Fibroblast of skin of right biceps (primary cell): ENCODE data around the gene HIF1A.
"Not testable (repeated sequence)": the region's sequence is repeated elsewhere in the genome, so short reads cannot be mapped to it uniquely, and the experiment has no call there.

Experiments
- DNase-seq: peaks from one replicate; pipeline ENCODE4 v3.0.0-alpha.2; 2013

The HIF1A gene

DNA sequence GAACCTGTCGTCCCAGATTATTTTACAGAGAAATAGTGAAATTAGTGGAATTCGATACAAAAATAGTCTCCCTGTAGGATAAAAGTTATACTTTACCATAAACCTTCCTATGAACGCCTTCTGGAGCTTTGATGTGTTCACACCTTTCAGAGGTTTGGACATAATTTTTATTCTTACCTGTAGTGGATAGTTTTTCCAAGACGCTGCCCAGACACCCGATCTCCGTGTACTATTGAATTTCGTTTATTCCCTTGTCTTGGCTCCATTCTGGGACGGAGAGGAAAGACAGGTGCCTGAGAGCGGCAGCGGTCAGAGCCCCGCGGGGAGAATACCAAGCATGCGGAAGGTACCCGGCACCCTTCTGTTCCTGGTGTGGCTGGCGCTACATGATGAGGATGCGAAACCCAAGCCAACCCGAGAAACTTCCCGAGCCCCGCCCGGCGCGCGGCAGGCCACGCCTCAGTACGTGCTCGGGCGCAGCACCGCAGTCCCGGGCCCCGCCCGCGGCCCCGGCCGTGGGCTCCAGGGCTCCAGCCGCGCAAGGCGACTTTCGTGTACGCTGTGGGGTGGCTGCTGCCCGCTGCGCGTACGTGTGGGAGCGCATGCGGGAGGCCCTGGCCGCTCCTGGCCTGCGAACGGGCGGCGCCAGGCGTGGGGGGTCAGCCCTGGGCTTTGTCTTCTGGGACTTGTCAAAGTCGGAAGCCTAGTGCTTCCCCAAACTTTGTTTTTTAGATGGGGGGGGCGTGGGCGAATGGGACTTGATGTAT, 55.6 kb downstream of the HIF1A start:
- DNase-seq: peak; percentile 78

DNA sequence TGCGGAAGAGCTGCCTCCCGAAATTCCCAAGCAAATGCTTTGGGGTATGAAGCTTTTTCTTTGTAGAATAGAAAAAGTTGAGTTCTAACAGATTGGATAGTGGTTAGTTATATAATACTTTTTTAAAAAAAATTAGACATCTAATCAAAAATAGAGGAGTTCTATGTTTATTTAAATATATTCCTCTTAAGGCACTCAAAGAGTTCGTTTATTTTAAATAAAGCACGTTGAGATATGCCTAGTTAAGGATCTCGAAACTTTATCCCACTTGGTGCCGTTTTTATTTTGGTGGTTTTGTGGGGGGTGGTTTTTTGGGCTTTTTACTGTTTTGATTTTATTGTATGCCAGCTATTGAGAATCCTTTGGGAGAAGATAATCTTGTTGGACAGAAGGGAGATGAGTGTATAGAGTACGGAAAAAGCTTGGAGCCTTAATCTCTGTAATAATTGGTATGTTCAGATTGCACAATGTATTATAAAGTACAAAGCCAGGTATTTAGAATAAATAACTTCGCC, 56.2 kb downstream of the HIF1A start:
- DNase-seq: no peak

GRCh38 chr14:61752626-61753025, 57.3 kb downstream of the HIF1A start:
- DNase-seq: peak; percentile 54

DNA sequence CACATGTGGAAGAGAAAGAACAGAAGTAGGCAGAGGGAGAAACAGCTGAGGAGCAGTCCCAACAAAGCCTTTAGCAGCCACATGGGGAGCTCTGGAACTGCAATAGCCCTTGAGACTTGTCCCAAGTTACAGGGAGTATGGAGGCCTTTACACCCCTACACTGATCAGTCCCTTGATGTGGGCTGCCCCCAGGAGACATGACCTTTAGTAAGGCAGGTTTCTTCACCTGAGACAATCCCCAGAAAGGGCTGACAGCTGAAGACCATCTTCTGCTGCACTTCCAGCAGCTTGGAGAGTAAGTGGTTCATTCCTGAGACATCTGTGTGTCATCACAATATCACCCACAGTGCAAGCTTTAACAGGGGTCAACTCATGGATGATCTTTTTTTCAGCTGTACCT, 58.3 kb downstream of the HIF1A start:
- peak; percentile 41 for DNase-seq

DNA sequence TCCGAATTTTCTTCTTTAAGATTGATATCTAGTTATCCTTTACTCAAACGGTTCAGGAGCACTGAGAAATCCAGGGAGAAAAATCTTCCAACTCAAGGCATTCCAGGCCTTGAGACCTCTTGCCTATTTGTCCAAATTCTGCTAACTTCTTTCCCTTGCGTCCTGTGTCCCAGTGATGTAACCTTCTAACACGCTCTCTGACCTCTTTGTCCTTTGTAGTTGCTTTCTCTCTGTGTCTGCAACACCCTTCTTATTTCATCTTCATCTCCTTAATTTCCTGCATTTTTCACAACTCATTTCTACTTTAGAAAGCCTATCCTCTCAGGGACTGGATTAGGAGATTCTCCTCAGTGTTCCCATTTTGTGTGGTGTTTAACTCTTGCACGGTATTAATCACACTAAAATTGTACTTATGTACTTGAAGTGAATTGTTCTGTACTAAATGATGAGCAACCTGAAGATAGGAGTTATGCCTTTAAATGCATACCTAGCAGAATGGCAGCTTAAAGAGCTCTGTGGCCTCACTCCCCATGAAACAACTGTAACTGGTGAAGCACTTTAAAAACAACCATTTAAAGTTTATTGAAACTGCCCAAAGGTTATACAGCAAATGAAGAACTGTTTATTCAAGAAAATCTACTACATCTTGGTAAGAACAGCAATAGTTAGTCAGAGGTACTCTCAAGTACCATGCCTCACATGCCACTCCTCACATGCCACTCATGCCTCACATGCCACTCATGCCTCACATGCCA, 59.5 kb downstream of the HIF1A start:
- DNase-seq: peak; percentile 30

DNA sequence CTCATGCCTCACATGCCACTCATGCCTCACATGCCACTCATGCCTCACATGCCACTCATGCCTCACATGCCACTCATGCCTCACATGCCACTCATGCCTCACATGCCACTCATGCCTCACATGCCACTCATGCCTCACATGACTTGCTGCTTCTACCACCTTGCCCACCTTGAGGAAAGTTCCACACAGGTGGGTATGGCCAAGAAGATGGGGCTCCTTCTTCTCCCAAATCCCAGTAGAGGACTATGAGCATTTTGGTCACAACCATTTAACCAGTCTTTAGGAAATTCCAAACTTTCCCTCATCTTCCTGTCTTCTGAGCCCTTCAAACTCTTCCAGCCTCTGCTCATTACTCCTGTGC, 60.0 kb downstream of the HIF1A start:
- DNase-seq: not testable (repeated sequence)

- no peak for DNase-seq
Observed at GRCh38 chr14:61756135-61756534, 60.8 kb downstream of the HIF1A start.

GRCh38 chr14:61759878-61760277, 64.6 kb downstream of the HIF1A start:
- no peak for DNase-seq

DNA sequence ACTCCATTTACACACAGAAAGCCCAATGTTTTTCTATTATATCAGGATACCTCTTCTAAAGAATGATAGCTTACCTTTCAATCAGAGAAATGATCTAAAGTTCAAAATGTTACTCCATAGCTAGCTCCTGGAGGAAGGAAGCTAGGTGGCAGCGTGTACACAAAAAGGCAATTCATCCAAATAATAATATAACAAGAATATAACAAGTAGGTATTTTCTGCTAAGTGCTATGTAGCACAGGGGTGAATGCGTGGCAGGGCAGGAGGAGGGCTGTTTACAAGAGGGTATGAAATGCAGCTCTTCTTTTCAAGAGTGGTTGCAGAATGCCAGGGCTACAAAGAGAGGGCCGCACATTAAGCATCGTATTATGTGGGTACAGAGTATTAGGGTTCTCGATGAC, 66.2 kb downstream of the HIF1A start:
- no peak for DNase-seq

- DNase-seq: peak; percentile 98
Observed at GRCh38 chr14:61761959-61762786, 66.9 kb downstream of the HIF1A start, which contains the start of gene SNAPC1. Gene SNAPC1, plus strand, starts transcription at chr14:61762420. Its CDS starts 41 bp downstream, at chr14:61762461.

GRCh38 chr14:61764342-61765122, 69.2 kb downstream of the HIF1A start:
- no peak for DNase-seq

- DNase-seq: no peak
Observed at GRCh38 chr14:61765225-61765943, 70.1 kb downstream of the HIF1A start.

DNA sequence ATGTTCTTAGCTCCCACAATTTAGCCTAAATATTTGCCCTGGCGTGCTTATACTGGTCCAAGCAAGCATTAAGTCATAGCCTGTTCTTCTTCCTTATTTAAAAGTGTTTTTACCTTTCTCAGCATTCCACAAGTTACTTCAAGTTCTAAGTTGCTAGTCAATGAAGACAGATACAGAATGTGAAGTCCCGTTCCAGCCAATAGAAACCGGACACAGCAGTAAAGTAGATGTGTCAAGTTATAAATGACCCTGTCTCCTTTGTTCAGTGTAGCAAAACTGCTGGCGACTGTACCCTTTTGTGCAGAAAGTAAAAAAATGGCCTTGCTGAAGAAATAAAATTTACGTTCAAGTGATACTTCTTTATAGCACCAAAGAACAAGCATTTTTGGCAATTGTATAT, 70.8 kb downstream of the HIF1A start:
- no peak for DNase-seq

DNA sequence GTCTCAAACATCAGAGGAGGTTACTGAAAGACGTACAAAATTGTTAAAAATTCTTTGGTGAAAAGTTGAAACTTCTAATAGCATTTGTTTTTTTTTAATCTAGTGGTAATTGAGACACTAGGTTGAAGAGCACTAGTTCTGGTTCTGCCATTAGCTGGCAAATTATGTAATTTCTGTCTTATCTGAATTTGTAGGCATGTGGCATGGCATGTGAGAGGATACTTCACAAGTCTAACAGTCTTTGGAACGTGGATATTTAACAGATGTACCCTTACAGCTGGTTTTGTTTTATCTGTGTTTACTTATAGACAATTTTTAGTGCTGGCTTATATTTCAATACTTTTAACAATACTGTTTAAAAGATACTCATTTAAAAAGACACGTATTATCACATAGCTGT, 72.9 kb downstream of the HIF1A start:
- DNase-seq: no peak

- no peak for DNase-seq
Observed at GRCh38 chr14:61769893-61770292, 74.6 kb downstream of the HIF1A start.

DNA sequence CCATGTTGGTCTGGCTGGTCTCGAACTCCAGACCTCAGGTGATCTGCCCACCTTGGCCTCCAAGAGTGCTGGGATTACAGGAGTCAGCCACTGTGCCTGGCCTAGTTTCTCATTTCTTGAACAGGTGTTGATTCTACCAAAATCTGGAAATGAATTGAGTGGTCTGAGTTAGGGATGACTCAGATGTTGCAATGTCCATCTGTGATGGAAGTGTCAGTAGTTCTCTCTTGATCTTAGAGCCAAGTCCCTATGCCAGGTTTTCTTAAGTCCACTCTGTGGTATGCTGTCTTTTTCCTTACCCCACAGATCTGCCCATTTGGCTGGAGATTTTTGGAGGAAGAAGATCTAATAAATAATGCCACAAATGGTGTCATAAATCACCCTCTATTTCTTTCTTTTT, 79.5 kb downstream of the HIF1A start:
- DNase-seq: no peak

- no peak for DNase-seq
Observed at GRCh38 chr14:61780125-61780524, 84.8 kb downstream of the HIF1A start.

DNA sequence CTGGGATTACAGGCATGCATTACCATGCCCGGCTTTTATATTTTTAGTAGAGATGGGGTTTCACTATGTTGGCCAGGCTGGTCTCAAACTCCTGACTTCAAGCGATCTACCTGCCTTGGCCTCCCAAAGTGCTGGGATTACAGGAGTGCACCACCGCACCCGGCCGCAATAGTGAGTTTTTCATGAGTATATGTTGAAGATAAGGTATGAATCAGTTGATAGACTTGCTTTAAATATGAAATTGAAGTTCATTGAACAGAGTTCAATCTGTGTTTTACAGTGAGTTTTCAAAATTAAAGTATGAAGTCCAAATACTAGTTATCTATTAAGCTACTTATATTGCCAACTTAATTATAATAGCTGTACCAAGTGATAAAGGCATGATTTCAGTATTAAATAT, 102.0 kb downstream of the HIF1A start:
- no peak for DNase-seq
